HepG2 (cell line): ENCODE results near the gene BAIAP3. TPM values are rescaled to one million over a fixed set of nuclear protein-coding genes. Genes with fewer than 3 reads are reported as not detected.

ENCODE experiments used
- ATAC-seq: fragments of 200-7000 bp; cut with Tn5 transposase; 3 replicates; pipeline ENCODE4 v1.9.1; 2020; ENCODE audit warnings: mild to moderate bottlenecking, moderate library complexity
- BruUV-seq: library from RNA; stranded (reverse); fragments of 400-500 nt; replicated peaks from 2 replicates; lab custom pipeline; 2021; lab: Mats Ljungman, UMichigan
- CTCF ChIA-PET: fragments of 300-600 bp; formaldehyde crosslinking; extraction: SDS; loops from one replicate; lab custom pipeline; 2021; ENCODE audit warnings: low total read pairs, inconsistent platforms, low intra/inter-chr PET ratio; lab: Yijun Ruan, JAX
- POLR2A ChIA-PET: fragments of 350-600 bp; sonication (Branson Sonifier 250); formaldehyde crosslinking; loops from one replicate; lab custom pipeline; 2020; ENCODE audit warnings: antibody characterized with exemption, inconsistent platforms; lab: Yijun Ruan, JAX
- DNase-seq: peaks from one replicate; pipeline ENCODE4 v3.0.0-alpha.2; 2015; ENCODE audit warnings: low spot score
- FAIRE-seq: peaks from 3 replicates; lab custom pipeline; 2011; peaks lifted over from hg19 to GRCh38; lab: Jason Lieb, UNC
- H2AFZ ChIP-seq: one replicate; pipeline ENCODE4 v1.6.1; 2011; ENCODE audit warnings: low read length, inconsistent platforms
- H3K27ac ChIP-seq: fragments of 300-600 bp; 3 replicates; pipeline ENCODE4 v1.8.0; 2011; ENCODE audit warnings: mixed run types, mild to moderate bottlenecking, mixed read lengths, low read length, inconsistent platforms; ENCODE audit not compliant: insufficient read depth; ENCODE audit errors: extremely low read length
- H3K27me3 ChIP-seq, 2 experiments: fragments of 200-600 bp in 1 of 2; 2 replicates in 1 of 2; 3 replicates in 1 of 2; pipeline versions ENCODE4 v1.6.0 to v1.8.0; 2011; ENCODE audit warnings: low read length in 2 of 2, mild to moderate bottlenecking in 2 of 2, moderate library complexity in 2 of 2, inconsistent platforms in 1 of 2; ENCODE audit not compliant: insufficient read depth in 2 of 2, control insufficient read depth in 1 of 2
- H3K36me3 ChIP-seq, 2 experiments: fragments of 200-600 bp in 1 of 2; replicated peaks in 1 of 2; 2 replicates in 1 of 2; 3 replicates in 1 of 2; pipeline versions ENCODE4 v1.5.1 to v1.8.0; 2011; ENCODE audit warnings: low read length in 2 of 2, inconsistent platforms in 1 of 2; ENCODE audit not compliant: insufficient read depth in 2 of 2, control insufficient read depth in 1 of 2
- H3K4me1 ChIP-seq: 2 replicates; pipeline ENCODE4 v1.5.1; 2012; ENCODE audit warnings: low read length, inconsistent platforms; ENCODE audit not compliant: insufficient read depth
- H3K4me2 ChIP-seq: 2 replicates; pipeline ENCODE4 v1.6.0; 2011; ENCODE audit warnings: low read depth, low read length, inconsistent platforms
- H3K4me3 ChIP-seq, 3 experiments: fragments of 200-600 bp in 1 of 3; sonication (generic), shearing (Covaris generic) in 1 of 3; replicated peaks in 1 of 3; 2 replicates each; pipeline ENCODE4 v1.5.1; 2011 to 2016; ENCODE audit warnings: low read length in 3 of 3, inconsistent platforms in 2 of 3, low read depth in 2 of 3, mild to moderate bottlenecking in 2 of 3, control low read depth in 1 of 3, mixed read lengths in 1 of 3; ENCODE audit not compliant: insufficient read depth in 1 of 3
- H3K79me2 ChIP-seq: one replicate; pipeline ENCODE4 v1.6.1; 2011; ENCODE audit warnings: low read length, inconsistent platforms; ENCODE audit not compliant: insufficient read depth
- H3K9ac ChIP-seq: 2 replicates; pipeline ENCODE4 v1.6.0; 2011; ENCODE audit warnings: mild to moderate bottlenecking, low read depth, low read length, inconsistent platforms; ENCODE audit not compliant: insufficient read depth
- H3K9me3 ChIP-seq: 2 replicates; pipeline ENCODE4 v1.5.1; 2012; ENCODE audit warnings: mild to moderate bottlenecking, low read length
- H4K20me1 ChIP-seq: 2 replicates; pipeline ENCODE4 v1.6.0; 2011; ENCODE audit warnings: inconsistent platforms, mild to moderate bottlenecking, low read length, moderate library complexity; ENCODE audit not compliant: insufficient read depth
- HNF4G ChIP-seq, 2 experiments: sonication (generic) in 1 of 2; formaldehyde crosslinking in 1 of 2; IDR thresholded peaks; 2 replicates each; pipeline versions ENCODE4 v1.4.0 to v1.6.1; 2011 to 2020; ENCODE audit warnings: borderline replicate concordance in 2 of 2, low read depth in 2 of 2, mild to moderate bottlenecking in 2 of 2, low read length in 1 of 2, missing genetic modification reagents in 1 of 2, moderate library complexity in 1 of 2
- KDM5B ChIP-seq: sonication (generic); formaldehyde crosslinking; IDR thresholded peaks from 2 replicates; pipeline ENCODE4 v1.4.0; 2020; ENCODE audit warnings: missing genetic modification reagents, mild to moderate bottlenecking, borderline replicate concordance
- MXD1 ChIP-seq: sonication (generic); formaldehyde crosslinking; IDR thresholded peaks from 2 replicates; pipeline ENCODE4 v1.4.0; 2020; ENCODE audit warnings: mild to moderate bottlenecking, missing genetic modification reagents
- ZBTB8A ChIP-seq: sonication (generic); formaldehyde crosslinking; IDR thresholded peaks from 2 replicates; pipeline ENCODE4 v1.4.0; 2020; ENCODE audit warnings: mild to moderate bottlenecking, low read depth, missing genetic modification reagents, borderline replicate concordance
- ZKSCAN1 ChIP-seq: fragments of 150-350 bp; IDR thresholded peaks from 2 replicates; pipeline ENCODE4 v1.6.1; 2014; ENCODE audit warnings: low read length
- ZNF687 ChIP-seq: sonication (generic); formaldehyde crosslinking; IDR thresholded peaks from 2 replicates; pipeline ENCODE4 v1.5.1; 2020; ENCODE audit warnings: mild to moderate bottlenecking, missing genetic modification reagents, moderate library complexity
- WGBS: methylation state at CpG from one replicate; pipeline ENCODE4 v1.1.6; 2017; ENCODE audit warnings: low lambda C conversion rate; 5-methylcytosine and 5-hydroxymethylcytosine counted together
- in situ Hi-C: cut with HindIII; loops from 2 replicates; pipeline ENCODE4 v1.10.0; 2017; ENCODE audit warnings: low pct_unique_long_range_greater_than_20kb; ENCODE audit not compliant: extremely low pct_ligation_motif_present
- intact Hi-C: fragments of 100-400 bp; cut with micrococcal nuclease; formaldehyde crosslinking; loops from one replicate; pipeline ENCODE4 v1.10.0; 2022; ENCODE audit not compliant: unreplicated experiment
- polyA plus RNA-seq, 8 experiments: library from polyadenylated mRNA; depleted of rRNA in 3 of 8; stranded (reverse) in 7 of 8; unstranded in 1 of 8; fragments of >200 nt; fragmentation: Illumina TruSeq in 4 of 8; extraction: Trizol in 4 of 8; gene quantifications; 2 replicates each; pipeline versions ENCODE4 v1.2.1 to v1.2.3, GENCODE V29; 2011 to 2016; ENCODE audit warnings: low read depth in 4 of 8, missing spikeins in 1 of 8, mixed read lengths in 1 of 8; ENCODE audit not compliant: insufficient read depth in 1 of 8
- total RNA-seq, 5 experiments: library from RNA; depleted of rRNA; stranded (reverse); fragments of >200 nt; fragmentation: Illumina TruSeq; extraction: Trizol; gene quantifications; 2 replicates each; pipeline ENCODE4 v1.2.3, GENCODE V29; 2016; ENCODE audit warnings: low read depth in 1 of 5

BAIAP3 gene
- total and polyA plus RNA-seq, 2 of the 13 experiments (the other 11 are each of a cell fraction or from before 2014, with no cell fraction given) = 3.2 to 5.7 TPM

DNA sequence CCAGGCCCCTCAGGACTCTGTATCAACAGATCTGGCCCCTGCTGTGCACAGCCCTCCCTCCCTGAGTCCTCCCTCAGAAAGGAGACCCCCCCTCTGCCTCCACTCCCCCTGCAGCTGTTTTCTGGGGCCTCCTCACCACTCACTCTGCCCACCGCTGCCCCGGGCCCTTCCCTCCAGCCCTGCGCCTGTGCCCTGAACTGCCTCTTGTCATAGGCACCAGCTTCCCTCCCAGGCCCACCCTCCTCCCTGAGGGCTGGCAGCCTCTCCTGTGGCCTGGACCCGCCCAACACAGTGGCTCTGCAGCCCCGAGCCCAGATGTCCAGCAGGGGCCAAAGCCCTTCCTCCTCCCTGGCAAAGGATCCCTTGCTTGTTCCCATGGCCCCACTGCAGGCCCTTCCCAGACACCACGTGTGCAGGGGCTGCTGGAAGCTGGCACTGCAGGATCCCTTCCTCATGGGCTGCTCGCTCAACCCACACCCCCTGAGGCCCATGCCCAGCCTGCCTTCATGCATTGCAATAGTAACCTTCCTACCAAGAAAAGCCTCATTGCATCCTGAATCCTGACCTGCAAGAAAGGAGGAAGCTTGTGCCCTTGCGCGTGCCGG is 44.1 kb downstream of the BAIAP3 start:
- H3K36me3 ChIP-seq = peaks cover 6% of the 10 kb centered on the region in 2 experiments; a peak in 3 of 5 replicates
- no peaks in the 10 kb centered on the region for H3K27me3 ChIP-seq
- peak overlapping the region; percentile 95 for H3K4me2 ChIP-seq
- peaks cover 11% of the 10 kb centered on the region for H4K20me1 ChIP-seq
- in situ Hi-C loops = no loop called here
- H3K9me3 ChIP-seq = no peaks in the 10 kb centered on the region
- 0 out of 2 replicates have a peak, but pooled peaks have one; percentile 34 for TF ChIP-seq MXD1 (CRISPR knock-in tag)
- TF ChIP-seq KDM5B (CRISPR knock-in tag) = 0 out of 2 replicates have a peak, but pooled peaks have one; percentile 8
- no peak for TF ChIP-seq ZKSCAN1
- peak; percentile 3; the same call in 1 of the 2 replicates for TF ChIP-seq ZNF687 (CRISPR knock-in tag)
- no peak for TF ChIP-seq ZBTB8A (CRISPR knock-in tag)
- no peak for TF ChIP-seq HNF4G (IDR thresholded peaks at IDR 0.05; ENCODE audit: borderline replicate concordance, low read depth, low read length)
- no peak for TF ChIP-seq HNF4G (CRISPR knock-in tag; IDR thresholded peaks at IDR 0.05; ENCODE audit: borderline replicate concordance, low read depth)
- H3K9ac ChIP-seq = peak overlapping the region; percentile 83; the same call in 1 of the 2 replicates
- peak overlapping the region in 2 of 3 experiments; percentile 67 to 81; a peak in 4 of 6 replicates for H3K4me3 ChIP-seq
- BruUV-seq = no TSS peak
- WGBS = 72% methylated on average over 7 of the region's 10 CpGs
- no peak for ATAC-seq
- FAIRE-seq = no peak
- intact Hi-C loops = no loop called here
- peaks cover 16% of the 10 kb centered on the region for H3K79me2 ChIP-seq
- H3K4me1 ChIP-seq = peaks cover 26% of the 10 kb centered on the region
- H2AFZ ChIP-seq = no peak overlapping the region
- POLR2A ChIA-PET = no interaction called here
- no peak for DNase-seq
- H3K27ac ChIP-seq = peak overlapping the region; percentile 93
- CTCF ChIA-PET = no interaction called here
